ENCODE measurements around the gene GUCY2F. TPM values are rescaled to one million over a fixed set of nuclear protein-coding genes. Genes with fewer than 3 reads are reported as not detected.

Gene GUCY2F
- total RNA-seq, 4 donors from 2014 or later: not detected

- H3K4me1 ChIP-seq: no peaks in the 10 kb centered on the region
- no peak overlapping the region for H3K4me3 ChIP-seq
- ATAC-seq: no peak
- H3K27me3 ChIP-seq: no peaks in the 10 kb centered on the region
- no peaks in the 10 kb centered on the region for H3K36me3 ChIP-seq
- no peak overlapping the region for H3K27ac ChIP-seq
- TF ChIP-seq EP300 (IDR thresholded peaks at IDR 0.05): no peak
- TF ChIP-seq CTCF (IDR thresholded peaks at IDR 0.05): no peak
- no peak for TF ChIP-seq POLR2AphosphoS5 (IDR thresholded peaks at IDR 0.05)
- no peak for TF ChIP-seq POLR2A (IDR thresholded peaks at IDR 0.05)
- WGBS, 2 donors (ENCODE audit: low coverage in 1 of 2): 42 to 52% methylated on average over 3 of the region's 3 CpGs
- H3K9me3 ChIP-seq: no peaks in the 10 kb centered on the region
Observed at GRCh38 chrX:109360301-109360700, 121.6 kb downstream of the GUCY2F start.

GRCh38 chrX:109357706-109358105, 124.2 kb downstream of the GUCY2F start:
- H3K27me3 ChIP-seq: no peaks in the 10 kb centered on the region
- 80% methylated on average over 3 of the region's 3 CpGs; no CpG with 5 or more reads in 1 of the 2 donors for WGBS, 2 donors (ENCODE audit: low coverage in 1 of 2)
- no peaks in the 10 kb centered on the region for H3K9me3 ChIP-seq
- H3K4me1 ChIP-seq: no peaks in the 10 kb centered on the region
- no peak for ATAC-seq
- TF ChIP-seq POLR2A (IDR thresholded peaks at IDR 0.05) (no peak), POLR2AphosphoS5 (IDR thresholded peaks at IDR 0.05) (no peak), CTCF (IDR thresholded peaks at IDR 0.05) (no peak), EP300 (IDR thresholded peaks at IDR 0.05) (no peak)
- no peak overlapping the region for H3K27ac ChIP-seq
- H3K4me3 ChIP-seq: no peak overlapping the region
- H3K36me3 ChIP-seq: no peaks in the 10 kb centered on the region

- Histone ChIP-seq H3K9me3 (no peaks in the 10 kb centered on the region), H3K4me1 (no peaks in the 10 kb centered on the region), H3K36me3 (no peaks in the 10 kb centered on the region), H3K27ac (no peak overlapping the region), H3K27me3 (no peaks in the 10 kb centered on the region), H3K4me3 (no peak overlapping the region)
- TF ChIP-seq CTCF (IDR thresholded peaks at IDR 0.05): no peak
- no peak for TF ChIP-seq EP300 (IDR thresholded peaks at IDR 0.05)
- no peak for TF ChIP-seq POLR2A (IDR thresholded peaks at IDR 0.05)
- WGBS, 2 donors (ENCODE audit: low coverage in 1 of 2): 40 to 56% methylated on average over 1 of the region's 3 CpGs
- no peak for ATAC-seq
Observed at GRCh38 chrX:109356684-109357083, 125.2 kb downstream of the GUCY2F start.

GRCh38 chrX:109352066-109352588, 129.8 kb downstream of the GUCY2F start:
- WGBS, 2 donors (ENCODE audit: low coverage in 1 of 2): 33 to 38% methylated on average over 1 to 2 of the region's 4 CpGs
- TF ChIP-seq EP300 (IDR thresholded peaks at IDR 0.05) (no peak), CTCF (IDR thresholded peaks at IDR 0.05) (no peak), POLR2AphosphoS5 (IDR thresholded peaks at IDR 0.05) (no peak), POLR2A (IDR thresholded peaks at IDR 0.05) (no peak)
- Histone ChIP-seq H3K36me3 (no peaks in the 10 kb centered on the region), H3K9me3 (no peaks in the 10 kb centered on the region), H3K4me1 (no peaks in the 10 kb centered on the region), H3K4me3 (no peak overlapping the region), H3K27ac (no peak overlapping the region), H3K27me3 (no peaks in the 10 kb centered on the region)
- ATAC-seq: peak; percentile 61

GRCh38 chrX:109351557-109351956, 130.3 kb downstream of the GUCY2F start:
- Histone ChIP-seq H3K27me3 (no peaks in the 10 kb centered on the region), H3K27ac (no peak overlapping the region), H3K4me3 (no peak overlapping the region), H3K36me3 (no peaks in the 10 kb centered on the region), H3K4me1 (no peaks in the 10 kb centered on the region), H3K9me3 (no peaks in the 10 kb centered on the region)
- 41 to 90% methylated on average over 2 to 3 of the region's 3 CpGs for WGBS, 2 donors (ENCODE audit: low coverage in 1 of 2)
- no peak for TF ChIP-seq POLR2AphosphoS5 (IDR thresholded peaks at IDR 0.05)
- TF ChIP-seq POLR2A (IDR thresholded peaks at IDR 0.05): no peak
- TF ChIP-seq CTCF (IDR thresholded peaks at IDR 0.05): no peak
- TF ChIP-seq EP300 (IDR thresholded peaks at IDR 0.05): no peak
- ATAC-seq: no peak

Measured in gastroesophageal sphincter (tissue), 4 donors.